SU-DHL-6 (cell line): ENCODE data around the gene USP6NL.

Experiments used
- CTCF ChIP-seq: fragments of 200-600 bp; sonication (generic); IDR thresholded peaks from one replicate; pipeline ENCODE4 v1.5.1; 2017; ENCODE audit warnings: antibody characterized with exemption, mild to moderate bottlenecking, low read length, moderate library complexity; ENCODE audit not compliant: insufficient read depth, poor library complexity, severe bottlenecking
- EZH2phosphoT487 ChIP-seq: fragments of 200-600 bp; sonication (generic), shearing (Covaris generic); conservative IDR thresholded peaks from 2 replicates; pipeline ENCODE4 v1.6.1; 2018; ENCODE audit warnings: mild to moderate bottlenecking, antibody characterized with exemption, low read length, moderate library complexity, mixed read lengths

GRCh38 chr10:11553773-11554381 is 57.6 kb downstream of the USP6NL start:
- TF ChIP-seq CTCF (no peak), EZH2phosphoT487 (no peak)
